ENCODE measurements around the gene SLC24A3.
A peak's percentile ranks its signal among the peaks of the same experiment; 100 is the strongest.

SLC24A3 gene

GRCh38 chr20:19193349-19193748 is 19.1 kb upstream of the SLC24A3 start:
- Histone ChIP-seq H3K4me1 (ENCODE audit: control insufficient read depth, low read length) (no peaks in the 10 kb centered on the region), H3K9me3 (ENCODE audit: control insufficient read depth, insufficient read depth, low read length) (no peaks in the 10 kb centered on the region; the same call in 1 of the 2 replicates), H3K4me3 (ENCODE audit: low read length) (no peak overlapping the region), H3K27me3 (ENCODE audit: control insufficient read depth, low read length) (no peaks in the 10 kb centered on the region), H3K27ac (ENCODE audit: low read depth, low read length) (no peak overlapping the region), H3K79me2 (ENCODE audit: control insufficient read depth, low read length) (no peaks in the 10 kb centered on the region), H3K36me3 (ENCODE audit: control insufficient read depth, low read length) (no peaks in the 10 kb centered on the region), H3F3A (ENCODE audit: control insufficient read depth, insufficient read depth) (no peaks in the 10 kb centered on the region), H3K9me2 (replicated peaks; ENCODE audit: control insufficient read depth, low read length) (no peaks in the 10 kb centered on the region), H3K4me2 (ENCODE audit: low read length) (no peak overlapping the region), H4K20me1 (ENCODE audit: control insufficient read depth, insufficient read depth, low read depth, low read length) (no peaks in the 10 kb centered on the region)
- TF ChIP-seq EZH2phosphoT487 (IDR thresholded peaks at IDR 0.05; ENCODE audit: borderline replicate concordance, low read length) (no peak), CTCF (IDR thresholded peaks at IDR 0.05; ENCODE audit: low read depth, low read length, poor library complexity, severe bottlenecking) (no peak)

GRCh38 chr20:19205981-19206396 is 6.5 kb upstream of the SLC24A3 start:
- peak; percentile 98 for TF ChIP-seq CTCF (IDR thresholded peaks at IDR 0.05; ENCODE audit: low read depth, low read length, poor library complexity, severe bottlenecking)
- no peak for TF ChIP-seq EZH2phosphoT487 (IDR thresholded peaks at IDR 0.05; ENCODE audit: borderline replicate concordance, low read length)
- H3K36me3 ChIP-seq (ENCODE audit: control insufficient read depth, low read length), result no peaks in the 10 kb centered on the region
- H3K4me1 ChIP-seq (ENCODE audit: control insufficient read depth, low read length), result no peaks in the 10 kb centered on the region

DNA sequence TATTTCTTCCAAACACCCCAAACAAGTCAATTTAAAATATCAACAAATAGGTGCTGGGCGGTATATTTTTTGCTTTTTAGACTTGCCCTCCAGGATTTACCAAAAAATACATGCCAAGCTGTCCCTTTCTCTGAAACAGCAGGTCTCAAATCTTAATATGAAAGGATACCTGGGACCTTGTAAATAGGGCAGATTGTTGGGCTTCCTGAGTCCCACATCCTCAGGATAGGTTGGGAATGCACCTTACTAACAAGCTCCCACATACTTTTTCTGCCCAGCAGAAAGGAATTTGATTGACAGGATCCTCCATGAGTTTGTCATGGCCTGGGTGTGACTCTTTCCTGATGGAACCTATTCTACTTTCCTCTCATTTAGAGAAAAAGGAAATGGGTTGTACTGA is 4.9 kb upstream of the SLC24A3 start:
- Histone ChIP-seq H3K4me1 (ENCODE audit: control insufficient read depth, low read length) (no peaks in the 10 kb centered on the region), H3K27ac (ENCODE audit: low read depth, low read length) (no peak overlapping the region), H3K36me3 (ENCODE audit: control insufficient read depth, low read length) (no peaks in the 10 kb centered on the region), H3K79me2 (ENCODE audit: control insufficient read depth, low read length) (no peaks in the 10 kb centered on the region), H3K9me2 (replicated peaks; ENCODE audit: control insufficient read depth, low read length) (no peaks in the 10 kb centered on the region), H3K27me3 (ENCODE audit: control insufficient read depth, low read length) (no peaks in the 10 kb centered on the region), H3K4me3 (ENCODE audit: low read length) (no peak overlapping the region), H3K4me2 (ENCODE audit: low read length) (no peak overlapping the region), H3K9me3 (ENCODE audit: control insufficient read depth, insufficient read depth, low read length) (no peaks in the 10 kb centered on the region), H3F3A (ENCODE audit: control insufficient read depth, insufficient read depth) (no peaks in the 10 kb centered on the region), H4K20me1 (ENCODE audit: control insufficient read depth, insufficient read depth, low read depth, low read length) (no peaks in the 10 kb centered on the region)
- no peak for TF ChIP-seq CTCF (IDR thresholded peaks at IDR 0.05; ENCODE audit: low read depth, low read length, poor library complexity, severe bottlenecking)
- TF ChIP-seq EZH2phosphoT487 (IDR thresholded peaks at IDR 0.05; ENCODE audit: borderline replicate concordance, low read length), result no peak

More at GRCh38 chr20:19205981-19206396, 6.5 kb upstream of the SLC24A3 start:
- Histone ChIP-seq H3K4me3 (ENCODE audit: low read length) (no peak overlapping the region), H3K27me3 (ENCODE audit: control insufficient read depth, low read length) (no peaks in the 10 kb centered on the region), H3K27ac (ENCODE audit: low read depth, low read length) (no peak overlapping the region), H3K79me2 (ENCODE audit: control insufficient read depth, low read length) (no peaks in the 10 kb centered on the region), H4K20me1 (ENCODE audit: control insufficient read depth, insufficient read depth, low read depth, low read length) (no peaks in the 10 kb centered on the region), H3F3A (ENCODE audit: control insufficient read depth, insufficient read depth) (no peaks in the 10 kb centered on the region), H3K9me3 (ENCODE audit: control insufficient read depth, insufficient read depth, low read length) (no peaks in the 10 kb centered on the region), H3K9me2 (replicated peaks; ENCODE audit: control insufficient read depth, low read length) (no peaks in the 10 kb centered on the region), H3K4me2 (ENCODE audit: low read length) (no peak overlapping the region)

All from DOHH2 (cell line).